ENCODE data around the gene LGR6.

DNA sequence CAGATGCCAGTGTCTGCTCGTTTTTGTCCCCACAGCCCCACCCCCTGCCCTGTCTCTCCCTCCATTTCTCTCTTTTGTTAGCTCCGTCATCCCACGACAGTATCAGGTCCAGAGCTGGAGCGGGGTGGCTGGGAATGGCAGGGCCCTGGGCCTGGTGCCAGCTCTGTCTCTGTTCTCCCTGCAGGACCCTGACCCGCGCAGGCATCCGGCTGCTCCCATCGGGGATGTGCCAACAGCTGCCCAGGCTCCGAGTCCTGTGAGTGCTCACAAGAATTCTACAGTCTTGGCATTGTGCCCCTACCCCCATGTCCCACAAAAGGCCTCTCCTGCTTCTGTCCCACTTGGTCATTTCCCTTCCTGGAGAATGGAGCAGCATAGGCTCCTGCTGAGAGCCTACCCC, 110.8 kb downstream of the LGR6 start:
- no peak for TF ChIP-seq CTCF (IDR thresholded peaks at IDR 0.05)
- TF ChIP-seq POLR2A (IDR thresholded peaks at IDR 0.05): no peak
